DOHH2 (cell line): ENCODE results near the gene HUWE1.

Source experiments
- CTCF ChIP-seq: fragments of 200-600 bp; sonication (generic); IDR thresholded peaks from one replicate; pipeline ENCODE4 v1.5.1; 2014; ENCODE audit warnings: antibody characterized with exemption, mild to moderate bottlenecking, low read depth, low read length; ENCODE audit not compliant: poor library complexity, severe bottlenecking
- EZH2phosphoT487 ChIP-seq: fragments of 200-600 bp; sonication (generic); IDR thresholded peaks from 2 replicates; pipeline ENCODE4 v1.6.1; 2017; ENCODE audit warnings: borderline replicate concordance, mild to moderate bottlenecking, antibody characterized with exemption, low read length, moderate library complexity, mixed read lengths

GRCh38 chrX:53694642-53695041 is 8.1 kb upstream of the HUWE1 start:
- TF ChIP-seq CTCF (no peak), EZH2phosphoT487 (no peak)
